GM04504 (cell line): ENCODE results near the gene CACNA2D3.

Experiments used
- DNase-seq: peaks from one replicate; pipeline ENCODE4 v3.0.0-alpha.2; 2012; ENCODE audit warnings: low read depth

Gene CACNA2D3

DNA sequence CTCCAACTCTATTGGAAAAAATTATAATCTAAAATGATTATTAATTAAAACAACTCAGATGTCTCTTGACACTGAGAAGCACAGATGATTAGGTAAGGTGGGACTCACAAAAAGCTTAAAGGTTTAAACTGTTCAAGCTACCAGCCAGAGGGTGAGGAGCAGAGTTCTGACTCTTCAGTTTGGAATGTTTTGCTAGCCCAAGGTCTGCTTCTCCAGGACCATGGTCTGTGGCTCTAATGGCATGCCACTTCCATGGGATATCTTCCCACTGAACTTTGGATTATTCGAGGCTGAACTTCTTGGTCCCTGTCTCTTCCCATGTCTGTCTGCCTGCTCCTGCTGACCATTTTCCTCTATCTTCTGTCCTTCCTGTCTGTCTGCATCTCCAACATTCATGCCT, 49.2 kb downstream of the CACNA2D3 start:
- no peak for DNase-seq

DNA sequence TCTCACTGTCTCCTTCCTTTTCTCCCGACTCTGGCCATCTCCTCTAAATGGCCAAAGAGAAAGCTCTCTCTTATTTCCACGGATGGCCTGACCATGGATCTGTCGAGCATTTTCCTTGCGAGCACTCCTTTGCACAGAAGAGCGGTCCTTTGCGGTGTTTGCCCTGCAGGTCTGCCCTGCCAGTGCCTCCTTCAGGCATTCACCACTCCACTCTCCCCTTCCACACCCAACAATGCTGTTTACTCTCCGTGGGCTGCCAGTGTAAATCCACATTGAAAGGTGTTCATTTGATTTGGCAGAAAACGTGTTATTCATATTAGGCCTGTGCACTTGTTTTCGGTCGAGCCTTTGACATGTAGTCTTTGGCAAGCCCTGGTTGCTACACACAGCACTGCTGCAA, 49.6 kb downstream of the CACNA2D3 start:
- no peak for DNase-seq

DNA sequence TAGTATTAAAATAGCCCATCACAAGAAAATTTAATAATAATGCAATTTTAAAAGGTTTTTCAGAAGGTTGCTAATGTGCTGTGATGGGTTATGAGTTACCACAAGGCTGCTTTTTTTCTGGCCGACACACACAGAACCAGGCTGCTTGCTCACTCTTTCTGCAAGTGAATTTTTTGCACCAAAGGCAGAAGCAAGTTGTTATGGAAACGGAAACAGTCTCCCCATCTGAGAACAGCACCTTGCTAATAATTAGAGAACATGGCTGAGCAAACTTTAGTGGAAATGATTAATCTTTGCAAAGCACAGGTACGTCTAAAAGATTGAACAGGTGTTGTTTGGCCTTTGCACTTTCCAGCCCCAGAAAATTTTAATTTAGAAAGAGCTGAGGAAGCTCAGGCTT, 51.0 kb downstream of the CACNA2D3 start:
- DNase-seq: no peak

DNA sequence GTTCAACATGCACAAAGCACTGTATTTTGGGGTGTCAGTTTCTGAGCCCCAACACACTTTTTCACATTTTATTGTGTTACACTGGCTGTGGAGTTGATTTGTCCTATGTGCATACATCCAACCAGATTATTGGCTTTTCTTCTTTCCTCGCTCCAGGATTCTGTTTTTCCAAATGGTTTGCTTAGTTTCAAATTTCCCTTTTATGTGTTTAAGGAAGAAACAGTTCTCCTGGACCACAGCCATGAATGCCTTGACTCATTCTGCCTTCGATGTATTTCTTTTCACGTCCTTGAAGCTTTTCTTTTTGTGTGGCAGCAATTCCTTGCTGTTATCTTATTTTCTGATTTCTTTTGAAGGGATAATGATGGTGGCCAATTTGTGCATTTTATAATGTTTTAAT, 53.8 kb downstream of the CACNA2D3 start:
- DNase-seq: no peak

DNA sequence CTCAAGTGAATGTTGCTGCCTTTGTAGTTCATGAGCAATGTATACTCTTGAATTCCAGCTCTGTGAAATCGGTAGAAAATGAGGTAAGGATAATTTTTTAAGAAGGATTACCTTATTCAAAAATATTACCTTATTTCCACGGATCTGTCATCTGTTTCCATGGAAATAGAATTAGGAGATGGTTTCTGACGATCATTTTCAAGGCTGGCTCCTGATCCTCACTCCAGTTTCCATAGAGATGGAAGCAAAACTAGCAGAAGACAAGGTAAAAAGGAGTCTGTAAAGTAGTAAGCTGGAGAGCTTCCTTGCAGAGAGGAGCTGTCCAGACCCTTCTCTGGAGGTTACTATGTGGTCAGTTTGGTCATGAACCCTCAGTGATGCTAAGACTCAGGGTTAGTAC, 55.5 kb downstream of the CACNA2D3 start:
- no peak for DNase-seq

DNA sequence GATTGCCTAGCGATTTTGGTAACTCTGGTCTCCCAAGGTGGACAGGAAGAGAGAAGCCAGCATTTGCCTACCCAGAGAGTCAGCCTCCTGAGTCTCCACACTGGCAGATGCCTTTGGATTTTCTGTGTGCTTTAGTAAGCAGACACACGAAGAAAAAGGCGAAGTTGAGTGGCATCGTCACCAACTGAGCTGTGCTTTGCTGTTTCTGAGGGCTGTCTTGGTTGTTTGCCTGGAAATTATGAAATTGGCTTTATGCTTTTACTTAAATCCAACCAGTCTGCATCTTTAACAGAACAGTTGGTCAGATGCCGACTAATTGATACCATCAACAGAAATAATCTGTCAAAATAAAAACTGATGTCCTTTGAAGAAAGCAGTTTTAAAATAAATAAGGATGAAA, 56.0 kb downstream of the CACNA2D3 start:
- DNase-seq: no peak

DNA sequence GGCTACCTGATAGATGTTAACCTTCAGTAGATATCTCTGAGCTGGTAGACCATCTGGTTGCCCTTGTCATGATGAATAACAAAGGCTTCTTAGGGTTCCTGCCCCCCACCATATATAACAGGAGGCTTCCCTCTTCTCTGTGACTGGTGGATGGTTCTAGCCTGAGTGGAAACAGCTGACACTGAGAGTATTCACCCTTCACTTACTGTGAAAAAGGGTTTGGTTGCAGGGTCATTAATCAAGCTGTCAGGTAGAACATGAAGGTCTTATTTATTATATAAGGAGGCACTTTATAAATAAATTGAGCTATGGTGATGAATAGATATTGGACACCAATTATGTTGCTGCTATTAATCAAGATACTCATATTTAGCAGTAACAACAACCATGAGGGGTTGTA, 58.6 kb downstream of the CACNA2D3 start:
- DNase-seq: no peak

DNA sequence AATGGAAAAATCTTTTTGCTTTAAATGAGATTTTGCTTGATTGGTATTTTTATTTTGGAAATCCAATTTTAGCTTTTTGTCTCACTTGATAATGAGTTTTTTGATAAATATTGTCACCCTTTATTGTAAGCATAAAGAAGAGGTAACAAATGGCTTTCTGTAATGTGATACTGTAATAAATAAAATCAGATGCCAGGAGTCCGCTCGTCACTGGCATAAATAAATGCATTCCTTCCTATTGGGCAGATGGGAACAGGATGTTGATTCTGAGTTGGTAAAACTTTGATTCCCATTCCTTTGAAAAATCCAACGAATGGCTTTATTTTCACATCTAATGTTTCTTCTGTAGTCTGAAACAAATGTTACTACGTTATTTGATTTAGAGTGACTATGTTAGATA, 59.9 kb downstream of the CACNA2D3 start:
- no peak for DNase-seq

DNA sequence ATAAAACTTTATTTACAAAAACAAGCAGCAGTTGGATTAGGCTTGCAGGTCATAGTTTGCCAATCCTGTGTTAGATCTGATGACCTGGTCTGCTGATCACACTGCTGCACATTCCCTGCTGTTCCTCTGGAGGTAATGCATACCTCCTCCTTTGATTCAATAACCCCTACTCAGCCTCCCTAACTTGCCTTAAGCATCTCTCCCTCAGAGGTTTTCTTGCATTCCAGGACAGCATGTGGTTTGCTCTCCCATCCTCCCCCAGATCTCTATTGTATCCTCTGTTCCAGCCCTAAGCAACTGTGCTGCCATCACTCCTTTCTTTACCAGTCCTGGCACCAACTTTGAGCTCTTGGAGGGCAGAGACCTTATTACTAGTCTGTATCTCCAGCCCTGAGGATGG, 63.4 kb downstream of the CACNA2D3 start:
- no peak for DNase-seq

DNA sequence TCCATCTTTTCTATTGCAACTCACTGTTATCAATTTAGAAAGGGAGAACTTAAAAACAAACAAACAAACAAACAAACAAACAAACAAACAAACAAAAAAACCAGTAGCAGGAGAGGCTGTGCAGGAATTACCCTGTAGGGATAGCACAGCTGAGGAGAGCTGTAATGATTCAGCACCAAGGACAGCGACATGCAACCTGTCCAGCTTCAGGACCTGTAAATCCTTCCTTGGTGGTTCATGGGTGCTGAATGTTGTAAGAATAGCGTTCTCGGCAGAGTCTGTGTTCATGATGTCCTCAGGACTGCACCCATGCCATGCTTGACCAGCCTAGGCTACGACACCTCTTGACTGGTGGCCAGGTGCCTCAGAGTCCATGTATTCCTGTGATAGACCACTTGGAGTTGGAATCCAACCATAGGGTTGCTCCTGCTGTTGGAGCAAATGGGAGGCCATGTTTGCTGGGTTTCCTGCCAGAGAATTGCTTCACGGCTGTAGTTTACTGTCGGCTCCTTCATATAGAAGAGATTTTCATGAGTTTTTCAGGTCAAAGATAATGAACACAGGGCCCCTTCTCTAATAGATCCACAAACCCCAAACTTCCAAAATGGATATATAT, 65.9 kb downstream of the CACNA2D3 start:
- peak; percentile 10 for DNase-seq

DNA sequence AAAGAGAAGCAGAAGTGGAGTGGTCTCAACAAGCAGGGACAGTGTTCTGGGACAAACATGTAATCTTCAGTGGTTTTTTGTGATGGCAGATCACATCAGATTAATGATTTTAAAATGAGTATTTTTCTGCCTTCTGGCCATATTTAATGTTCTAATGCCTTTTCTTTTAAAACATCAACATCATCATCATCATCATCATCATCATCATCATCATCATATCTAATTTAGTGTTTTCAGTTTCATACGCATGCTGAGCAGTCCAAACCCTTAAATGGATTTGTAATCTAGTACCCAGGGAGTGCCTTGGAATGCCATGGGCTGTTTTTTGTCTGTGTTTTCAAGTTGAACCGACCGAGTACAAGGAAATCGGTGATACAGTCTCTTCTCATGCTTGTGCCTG, 68.9 kb downstream of the CACNA2D3 start:
- DNase-seq: no peak

DNA sequence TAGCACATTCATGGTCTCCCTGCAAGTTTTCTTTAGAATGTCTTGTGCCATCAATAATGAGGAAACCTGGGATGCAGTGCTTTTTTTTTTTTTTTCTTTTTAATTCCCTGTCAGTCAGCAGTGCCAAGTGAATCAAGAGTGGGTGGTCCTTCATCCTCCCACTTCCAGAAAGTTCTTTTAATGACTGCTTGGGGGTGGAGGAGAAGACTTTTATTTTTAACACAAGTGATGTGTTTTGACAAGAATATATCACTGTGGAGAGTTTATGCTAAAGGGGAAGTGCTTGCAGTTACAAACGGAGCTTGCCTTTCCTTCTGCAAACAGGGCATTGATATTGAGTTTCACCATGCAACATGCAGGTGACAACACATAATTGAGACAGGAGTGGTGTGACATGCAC, 69.7 kb downstream of the CACNA2D3 start:
- DNase-seq: no peak

DNA sequence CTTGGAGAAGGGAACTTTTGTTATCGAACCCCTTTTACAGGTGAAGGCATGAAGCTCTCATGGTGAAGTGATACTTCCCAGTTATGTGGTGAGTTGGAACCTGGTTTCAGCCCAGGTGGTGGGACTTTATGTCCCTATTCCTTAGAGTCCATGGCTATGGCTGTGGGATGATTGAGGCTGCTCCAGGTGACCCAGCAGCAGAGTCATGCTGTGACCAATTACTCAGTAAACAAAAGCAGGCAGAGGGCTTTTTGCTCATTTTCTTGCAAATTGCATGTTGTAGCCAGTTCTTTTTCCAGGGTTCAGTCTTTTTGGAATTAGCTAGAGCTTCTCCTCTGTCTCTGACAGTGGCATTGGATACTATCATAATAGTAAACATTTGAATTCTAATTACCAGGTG, 70.7 kb downstream of the CACNA2D3 start:
- DNase-seq: no peak

DNA sequence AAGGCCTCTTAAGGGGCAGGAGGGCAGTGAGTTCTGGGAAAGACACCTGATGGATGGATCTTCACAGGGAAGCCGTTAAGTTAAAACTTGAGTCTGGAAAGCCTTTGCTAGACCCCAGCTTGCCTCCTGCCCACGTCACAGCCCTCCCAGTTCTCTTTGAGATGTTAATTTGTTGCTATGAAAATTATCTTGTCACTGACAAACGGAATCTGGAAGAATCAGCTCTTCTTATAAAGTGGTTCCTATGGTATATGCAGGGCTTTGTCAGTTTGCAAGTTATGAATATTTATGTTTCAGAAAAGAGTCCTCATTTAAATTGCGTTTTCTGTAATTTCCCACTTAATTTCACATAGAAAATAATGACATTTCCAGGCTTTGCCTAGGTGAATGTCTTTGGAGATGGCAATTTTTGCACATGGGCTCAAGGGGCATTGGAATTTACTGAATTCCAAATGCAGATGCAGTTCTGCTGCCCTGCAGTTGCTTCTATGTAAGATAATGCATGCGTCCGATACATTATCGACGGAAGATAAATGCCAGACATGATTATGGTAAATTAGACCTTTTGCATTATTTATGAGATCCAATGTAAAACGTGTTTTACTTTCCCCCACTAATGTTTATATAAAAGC, 74.1 kb downstream of the CACNA2D3 start:
- no peak for DNase-seq

DNA sequence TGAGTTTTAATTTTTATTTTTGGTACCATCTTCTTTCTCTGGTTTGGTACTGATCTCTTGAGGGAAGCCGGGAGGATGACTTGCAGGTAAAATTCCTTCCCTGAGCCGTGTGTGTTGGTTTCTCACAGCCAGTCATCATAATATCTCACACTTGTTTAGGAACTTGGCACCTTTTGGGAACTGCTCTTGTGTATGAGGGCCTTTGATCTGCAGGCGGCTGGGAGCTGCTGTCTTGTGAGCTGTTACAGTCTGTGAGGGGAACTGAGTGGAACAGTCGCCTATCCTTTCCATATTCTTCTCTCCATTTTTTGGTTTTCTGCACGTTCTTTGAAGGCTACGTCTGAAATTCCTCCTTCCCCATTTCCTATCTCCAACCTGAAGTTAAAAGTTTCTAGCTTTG, 75.2 kb downstream of the CACNA2D3 start:
- no peak for DNase-seq

DNA sequence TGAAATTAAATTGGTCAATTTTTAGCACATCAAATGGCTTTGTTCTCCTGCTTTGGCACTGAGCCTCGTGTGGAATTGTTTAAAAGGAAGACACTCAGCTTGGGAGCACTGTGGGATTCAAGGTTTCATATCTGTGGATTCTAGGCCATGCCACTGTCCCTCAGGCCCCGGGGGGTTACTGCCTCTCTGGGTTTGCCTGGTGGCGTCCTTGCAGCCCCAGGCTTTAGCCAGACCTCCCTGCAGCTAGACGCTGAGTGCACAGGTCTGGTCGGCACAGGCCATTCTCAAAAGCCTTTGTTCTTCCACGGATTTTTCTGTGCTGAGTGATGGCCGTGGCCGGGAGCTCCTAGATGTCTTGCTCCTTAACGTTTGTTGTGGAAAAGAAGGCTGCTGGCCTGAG, 76.2 kb downstream of the CACNA2D3 start:
- DNase-seq: no peak

DNA sequence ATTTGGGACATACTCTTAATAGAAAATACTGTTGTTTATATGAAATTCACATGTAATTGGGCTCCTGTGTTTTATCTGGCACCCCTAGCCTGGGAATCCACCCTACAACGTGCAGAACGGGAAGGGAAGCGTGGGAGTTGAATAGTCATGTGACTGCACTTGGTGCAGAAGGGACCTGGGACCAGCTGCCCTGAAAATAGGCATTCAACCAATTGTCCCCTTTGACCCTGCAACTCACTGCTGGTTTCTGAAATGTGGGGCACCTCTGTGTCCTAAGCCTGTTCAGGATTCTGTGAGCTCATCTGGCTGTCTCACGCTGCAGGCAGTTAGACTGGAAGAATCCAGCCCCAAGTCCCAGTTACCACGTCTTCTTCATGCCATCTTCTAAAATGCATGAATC, 79.7 kb downstream of the CACNA2D3 start:
- no peak for DNase-seq

DNA sequence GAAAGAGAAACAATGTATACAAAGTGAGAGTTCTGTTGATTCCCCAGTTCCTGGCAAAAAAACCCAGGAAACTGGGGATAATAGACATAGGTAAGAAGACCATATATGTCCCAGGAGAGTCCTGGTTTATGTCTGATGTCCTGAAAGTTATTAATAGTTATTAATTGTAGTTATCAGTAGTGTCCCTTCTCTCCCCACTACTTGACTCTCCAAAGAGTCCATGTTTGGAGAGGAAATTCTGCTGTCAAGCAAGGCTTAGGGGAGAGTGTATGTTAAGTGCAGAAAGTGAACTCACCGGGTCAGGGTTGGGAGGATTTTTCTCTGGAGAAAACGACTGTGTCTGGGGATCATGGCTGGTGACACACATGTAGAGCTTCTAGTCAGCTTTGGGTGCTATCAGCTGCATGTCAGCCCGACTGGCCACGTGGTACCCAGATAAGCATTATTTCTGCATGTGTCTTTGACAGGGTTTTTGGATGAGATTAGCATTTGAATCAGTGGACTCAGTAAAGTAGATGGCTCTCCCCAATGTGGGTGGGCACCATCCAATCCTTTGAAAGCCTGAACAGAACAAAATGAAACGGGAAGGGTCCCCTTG, 80.4 kb downstream of the CACNA2D3 start:
- DNase-seq: no peak

DNA sequence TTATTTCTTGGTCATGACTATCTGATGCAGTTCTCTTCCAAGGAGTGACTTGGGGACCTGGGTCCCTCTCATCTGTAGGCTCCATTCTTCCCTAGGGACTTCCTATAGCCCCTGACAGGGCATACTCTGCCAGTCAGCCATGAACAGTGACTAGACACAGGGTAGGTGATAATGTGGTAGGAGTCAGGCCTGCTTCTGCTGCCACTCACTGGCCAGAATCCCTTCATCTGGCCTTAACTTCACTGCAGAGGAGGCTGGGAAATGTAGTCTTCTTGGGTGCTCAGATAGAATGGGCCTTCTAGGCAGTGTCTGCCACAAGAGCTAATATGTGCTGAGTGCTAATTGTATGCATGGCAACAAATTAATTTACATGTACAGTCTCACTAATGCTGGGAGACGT, 84.5 kb downstream of the CACNA2D3 start:
- DNase-seq: no peak

DNA sequence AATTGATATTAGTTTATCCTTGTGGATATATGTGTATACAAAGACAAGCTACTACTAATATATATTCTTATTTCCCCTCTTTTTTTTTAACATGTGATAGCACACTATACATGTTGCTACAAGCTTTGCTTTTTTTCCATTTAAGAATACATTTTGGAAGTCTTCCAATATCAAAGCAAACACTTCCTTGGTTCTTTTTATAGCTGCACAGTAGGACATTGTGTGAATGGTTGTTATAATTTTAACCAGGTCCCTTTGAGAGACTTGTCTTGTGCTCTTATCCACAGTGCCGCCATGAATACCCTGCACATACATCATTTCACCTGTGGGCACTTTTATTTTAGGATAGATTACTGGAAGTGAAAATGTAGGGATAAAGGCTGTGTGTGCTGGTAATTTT, 88.7 kb downstream of the CACNA2D3 start:
- DNase-seq: no peak

DNA sequence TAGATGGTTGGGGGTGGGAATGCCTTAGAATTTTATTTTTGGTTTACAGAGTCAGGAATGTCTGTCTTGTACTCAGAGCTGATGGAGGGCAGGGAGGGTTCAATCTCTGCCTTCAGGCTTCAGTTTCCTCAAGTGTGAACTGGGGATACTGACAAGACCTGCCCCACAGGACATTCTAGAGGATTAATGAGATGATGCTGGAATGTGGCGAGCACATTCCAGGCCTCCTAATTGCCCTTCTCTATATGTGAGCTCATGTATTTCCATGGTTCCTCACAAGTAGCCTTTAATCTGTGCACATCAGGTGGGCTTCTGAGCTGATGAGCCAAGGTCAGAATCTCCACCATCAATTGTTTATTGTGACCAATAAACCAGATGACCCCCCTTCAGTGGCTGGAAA, 90.4 kb downstream of the CACNA2D3 start:
- no peak for DNase-seq

DNA sequence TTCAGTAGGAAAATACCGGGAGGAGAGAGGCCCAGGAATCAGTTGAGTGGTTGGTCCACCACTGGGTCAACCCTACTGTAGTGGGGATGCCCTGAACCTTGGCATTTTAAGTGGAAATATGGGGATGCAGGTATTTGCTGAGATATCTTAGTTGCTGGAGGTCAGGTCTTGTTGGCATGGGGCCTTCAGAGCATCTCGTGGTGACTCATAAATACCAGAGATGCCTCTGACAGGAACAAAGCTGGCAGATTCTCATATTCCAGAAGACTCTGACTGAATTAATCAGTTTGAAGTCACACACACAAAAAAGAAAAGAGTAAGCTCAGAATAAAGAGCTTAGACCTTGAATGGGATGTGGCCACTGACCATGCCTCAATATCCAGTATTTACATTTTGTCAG, 91.6 kb downstream of the CACNA2D3 start:
- no peak for DNase-seq

DNA sequence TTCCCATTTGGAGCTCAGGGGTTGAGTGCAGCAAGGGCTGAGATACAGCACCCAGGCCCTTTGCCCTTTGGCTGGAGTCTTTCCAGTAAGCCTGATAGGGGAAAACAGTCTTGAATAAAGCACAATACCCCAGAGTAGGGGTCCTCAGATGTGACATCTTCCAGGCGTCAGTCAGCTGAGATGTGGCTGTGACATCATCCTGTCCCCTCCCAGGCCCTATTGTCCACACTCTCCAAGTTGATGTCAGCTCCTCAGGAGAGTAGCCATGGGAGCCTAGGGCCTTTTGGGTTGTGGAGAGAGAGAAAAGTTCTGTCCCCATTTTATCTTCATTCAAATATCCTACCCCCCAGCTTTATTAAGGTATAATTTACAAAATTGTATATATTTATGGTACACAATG, 92.5 kb downstream of the CACNA2D3 start:
- DNase-seq: no peak

DNA sequence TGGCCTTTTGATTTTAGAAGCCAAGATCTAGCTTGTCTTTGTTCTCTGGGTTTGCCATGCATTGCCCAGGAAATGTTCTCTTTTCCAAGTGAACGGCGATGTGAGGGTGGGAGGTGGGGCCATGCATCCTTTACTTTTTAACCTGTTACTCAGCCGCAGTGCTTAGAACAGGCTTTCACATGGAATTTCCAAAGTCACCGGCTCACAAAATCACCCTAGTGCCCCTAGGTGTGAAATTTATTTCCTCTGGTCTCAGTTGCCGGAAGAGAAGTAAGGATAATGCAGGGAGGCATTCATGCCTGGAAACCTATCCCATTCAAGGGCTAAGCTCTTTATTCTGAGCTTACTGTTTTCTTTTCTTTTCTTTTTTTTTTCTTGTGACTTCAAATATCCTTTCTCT, 93.2 kb downstream of the CACNA2D3 start:
- no peak for DNase-seq
